Breast epithelium (tissue), 3 donors: ENCODE data around the gene CNKSR1.

Experiments
- CTCF ChIP-seq, 3 donors: fragments of 450-650 bp; IDR thresholded peaks; one replicate each; pipeline ENCODE4 v1.5.1; 2016 to 2017; ENCODE audit warnings: antibody characterized with exemption in 3 of 3, mild to moderate bottlenecking in 3 of 3, moderate library complexity in 3 of 3
- POLR2A ChIP-seq: fragments of 450-650 bp; IDR thresholded peaks from one replicate; pipeline ENCODE4 v1.6.1; 2016; ENCODE audit warnings: antibody characterized with exemption, mild to moderate bottlenecking, moderate library complexity

DNA sequence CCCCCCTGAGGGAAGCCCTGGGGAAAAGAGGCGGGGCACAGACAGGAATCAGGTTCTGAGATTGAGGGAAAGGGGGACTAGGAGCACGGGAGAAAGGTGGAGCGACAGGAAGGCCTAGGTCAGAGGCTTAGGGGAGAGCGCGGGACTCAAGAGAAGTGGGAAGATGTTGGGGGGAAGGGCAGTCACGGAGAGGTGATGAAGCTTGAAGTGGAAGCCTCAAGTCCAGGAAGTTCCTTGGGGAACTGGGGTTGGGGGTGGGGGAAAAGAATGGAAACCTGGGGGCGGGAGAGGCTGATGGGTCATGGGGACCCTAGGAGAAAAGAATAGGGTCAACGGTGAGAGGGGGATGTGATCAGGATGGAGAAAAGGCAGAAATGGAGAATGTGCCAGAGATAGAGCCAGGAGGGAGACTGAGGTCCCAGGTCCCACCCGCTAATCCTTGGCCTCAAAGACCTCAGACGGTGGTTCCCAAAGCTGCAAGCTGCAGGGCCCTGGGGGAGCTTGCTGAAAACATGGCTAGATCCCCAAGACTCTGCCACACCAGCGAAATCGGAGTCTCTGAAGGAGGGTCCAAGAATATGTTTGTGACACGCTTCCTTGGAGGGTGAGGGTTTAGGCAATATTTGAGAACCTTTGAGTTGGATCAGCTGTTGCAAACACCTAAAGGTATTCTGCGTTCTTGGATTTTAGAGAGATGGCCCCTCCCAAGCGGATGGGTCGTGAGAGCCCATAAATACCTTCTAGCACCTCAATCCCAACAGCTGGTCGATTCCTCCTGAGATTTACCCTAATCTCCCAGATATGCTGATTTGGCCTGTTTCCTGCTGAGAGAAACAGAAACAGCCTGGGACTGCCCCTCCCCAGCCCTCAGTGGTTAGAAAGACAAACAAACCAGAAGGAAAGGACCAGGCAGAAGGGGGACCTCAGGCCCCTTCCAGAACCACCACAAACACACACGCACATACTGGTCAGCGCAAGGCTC, 12.1 kb upstream of the CNKSR1 start:
- TF ChIP-seq POLR2A (no peak), CTCF (IDR thresholded peaks at IDR 0.05) (no peak)
